Right lobe of liver (tissue), 6 donors: ENCODE data around the gene TMEM98. TPM values are rescaled to one million over a fixed set of nuclear protein-coding genes. Genes with fewer than 3 reads are reported as not detected.
"Not testable (repeated sequence)": the region's sequence is repeated elsewhere in the genome, so short reads cannot be mapped to it uniquely, and the experiment has no call there.

Experiments used
- ATAC-seq, 4 donors: fragments of 200-7000 bp; cut with Tn5 transposase; one replicate each; pipeline ENCODE4 v1.9.1; 2020; ENCODE audit warnings: mild to moderate bottlenecking in 4 of 4, moderate library complexity in 4 of 4
- DNase-seq, 3 donors: peaks; one replicate each; pipeline ENCODE4 v3.0.0-alpha.2; 2020
- H3K27ac ChIP-seq, 3 donors: fragments of 200-600 bp; one replicate each; pipeline ENCODE4 v1.8.0; 2022
- H3K27me3 ChIP-seq, 2 donors: fragments of 200-600 bp; one replicate each; pipeline ENCODE4 v1.8.0; 2022
- H3K36me3 ChIP-seq, 4 donors: fragments of 200-600 bp; sonication (generic) in 1 of 4; one replicate each; pipeline versions ENCODE4 v1.5.1 to v1.8.0; 2017 to 2022; ENCODE audit warnings: control low read depth in 1 of 4
- H3K4me1 ChIP-seq, 4 donors: fragments of 200-600 bp; sonication (generic) in 1 of 4; one replicate each; pipeline versions ENCODE4 v1.5.1 to v1.8.0; 2017 to 2022; ENCODE audit warnings: control low read depth in 1 of 4
- H3K4me3 ChIP-seq, 3 donors: fragments of 200-600 bp; one replicate each; pipeline ENCODE4 v1.8.0; 2022
- H3K9me3 ChIP-seq, 4 donors: fragments of 200-600 bp; sonication (generic) in 1 of 4; one replicate each; pipeline versions ENCODE4 v1.5.1 to v1.8.0; 2017 to 2022; ENCODE audit warnings: control low read depth in 1 of 4
- POLR2A ChIP-seq: fragments of 450-650 bp; IDR thresholded peaks from one replicate; pipeline ENCODE4 v1.6.1; 2017; ENCODE audit warnings: antibody characterized with exemption, mild to moderate bottlenecking
- WGBS: methylation state at CpG from one replicate; pipeline ENCODE4 v1.1.6; 2018; ENCODE audit warnings: low coverage, low lambda C conversion rate; ENCODE audit not compliant: insufficient coverage; ENCODE audit errors: missing lambda C conversion rate; 5-methylcytosine and 5-hydroxymethylcytosine counted together
- intact Hi-C, 2 donors: fragments of 100-400 bp; cut with DNase I; formaldehyde crosslinking; loops; one replicate each; pipeline versions ENCODE4 v1.11.2 to v1.14.1; 2022
- total RNA-seq, 6 experiments: library from RNA; depleted of rRNA in 2 of 6; stranded (reverse); fragments of >200 nt in 2 of 6; fragmentation: NEBNext Ultra II Directional in 3 of 6; extraction: Animal tissue kit (Norgen Biotek cat#: 25700) in 3 of 6; gene quantifications; one replicate each; pipeline versions ENCODE4 v1.1.0 to v1.2.4, GENCODE V29; 2016 to 2023
- TF ChIP-seq, protein P1 (sequence below), 4 donors: fragments of 200-600 bp in 3 of 4; fragments of 450-650 bp in 1 of 4; IDR thresholded peaks; one replicate each; pipeline versions ENCODE4 v1.5.1 to v1.8.0; 2016 to 2022; ENCODE audit warnings: antibody characterized with exemption in 4 of 4, mild to moderate bottlenecking in 2 of 4
- donor health status: DM: no; HTN: yes; CAD: no.
- donor health status: DM: no; HTN: no; CAD: no.
- donor health status: DM: no; HTN: no; CAD: no.
- donor health status: DM: no; HTN: yes; CAD: no.
- donor health status: DM: no; HTN: yes; CAD: no.

The TMEM98 gene
- total RNA-seq, 6 experiments from 2014 or later: 7.8 to 31.5 (median 19.2) TPM

- Histone ChIP-seq H3K27ac (no peak overlapping the region), H3K36me3 (no peaks in the 10 kb centered on the region), H3K27me3 (no peaks in the 10 kb centered on the region), H3K4me1 (no peaks in the 10 kb centered on the region), H3K9me3 (no peaks in the 10 kb centered on the region), H3K4me3 (no peak overlapping the region)
- no peak for TF ChIP-seq POLR2A
- TF ChIP-seq, protein P1, sequence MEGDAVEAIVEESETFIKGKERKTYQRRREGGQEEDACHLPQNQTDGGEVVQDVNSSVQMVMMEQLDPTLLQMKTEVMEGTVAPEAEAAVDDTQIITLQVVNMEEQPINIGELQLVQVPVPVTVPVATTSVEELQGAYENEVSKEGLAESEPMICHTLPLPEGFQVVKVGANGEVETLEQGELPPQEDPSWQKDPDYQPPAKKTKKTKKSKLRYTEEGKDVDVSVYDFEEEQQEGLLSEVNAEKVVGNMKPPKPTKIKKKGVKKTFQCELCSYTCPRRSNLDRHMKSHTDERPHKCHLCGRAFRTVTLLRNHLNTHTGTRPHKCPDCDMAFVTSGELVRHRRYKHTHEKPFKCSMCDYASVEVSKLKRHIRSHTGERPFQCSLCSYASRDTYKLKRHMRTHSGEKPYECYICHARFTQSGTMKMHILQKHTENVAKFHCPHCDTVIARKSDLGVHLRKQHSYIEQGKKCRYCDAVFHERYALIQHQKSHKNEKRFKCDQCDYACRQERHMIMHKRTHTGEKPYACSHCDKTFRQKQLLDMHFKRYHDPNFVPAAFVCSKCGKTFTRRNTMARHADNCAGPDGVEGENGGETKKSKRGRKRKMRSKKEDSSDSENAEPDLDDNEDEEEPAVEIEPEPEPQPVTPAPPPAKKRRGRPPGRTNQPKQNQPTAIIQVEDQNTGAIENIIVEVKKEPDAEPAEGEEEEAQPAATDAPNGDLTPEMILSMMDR (IDR thresholded peaks at IDR 0.05): no peak
- WGBS: no CpG with 5 or more reads among the region's 1 CpG
- intact Hi-C loops: no loop called here
- DNase-seq (no peak), ATAC-seq (no peak)
Observed at GRCh38 chr17:32976605-32977004, 48.7 kb downstream of the TMEM98 start.

DNA sequence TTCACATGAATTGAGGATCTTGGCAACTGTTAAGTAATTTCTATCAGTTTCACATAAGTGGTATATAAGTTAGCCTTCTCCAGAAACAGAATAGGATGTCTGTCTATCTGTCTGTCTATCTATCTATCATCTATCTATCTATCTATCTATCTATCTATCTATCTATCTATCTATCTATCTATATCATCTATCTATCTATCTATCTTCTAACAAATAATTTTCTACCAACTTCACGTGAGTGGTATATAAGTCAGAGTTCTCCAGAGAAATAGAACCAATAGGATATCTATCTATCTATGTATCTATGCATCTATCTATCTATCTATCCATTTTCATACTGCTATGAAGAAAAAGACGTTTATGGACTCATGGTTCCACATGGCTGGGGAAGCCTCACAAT, 52.3 kb downstream of the TMEM98 start:
- TF ChIP-seq, protein P1 (IDR thresholded peaks at IDR 0.05): no peak
- TF ChIP-seq POLR2A: no peak
- no peak for ATAC-seq
- Histone ChIP-seq H3K4me1 (no peaks in the 10 kb centered on the region), H3K27ac (no peak overlapping the region), H3K27me3 (no peaks in the 10 kb centered on the region), H3K36me3 (no peaks in the 10 kb centered on the region), H3K4me3 (no peak overlapping the region), H3K9me3 (no peaks in the 10 kb centered on the region)
- 72% methylated on average over 2 of the region's 2 CpGs for WGBS
- intact Hi-C loops: no loop called here
- no peak for DNase-seq

GRCh38 chr17:32981611-32982010, 53.7 kb downstream of the TMEM98 start:
- H3K9me3 ChIP-seq, H3K4me3 ChIP-seq, H3K36me3 ChIP-seq, intact Hi-C loops, ATAC-seq, H3K4me1 ChIP-seq, H3K27ac ChIP-seq, DNase-seq, H3K27me3 ChIP-seq: not testable (repeated sequence)
- no CpG with 5 or more reads among the region's 3 CpGs for WGBS

GRCh38 chr17:32985050-32985756, 57.2 kb downstream of the TMEM98 start:
- ATAC-seq (no peak), DNase-seq (no peak)
- H3K36me3 ChIP-seq: no peaks in the 10 kb centered on the region
- no peaks in the 10 kb centered on the region for H3K9me3 ChIP-seq
- 47% methylated on average over 4 of the region's 4 CpGs for WGBS
- TF ChIP-seq POLR2A: no peak
- TF ChIP-seq, protein P1 (IDR thresholded peaks at IDR 0.05): no peak
- intact Hi-C loops: no loop called here
- no peak overlapping the region for H3K27ac ChIP-seq
- no peak overlapping the region for H3K4me3 ChIP-seq
- no peaks in the 10 kb centered on the region for H3K4me1 ChIP-seq
- no peaks in the 10 kb centered on the region for H3K27me3 ChIP-seq

- H3K36me3 ChIP-seq, H3K27me3 ChIP-seq, H3K4me3 ChIP-seq, H3K4me1 ChIP-seq, ATAC-seq, H3K27ac ChIP-seq, intact Hi-C loops, H3K9me3 ChIP-seq: not testable (repeated sequence)
- WGBS: 25% methylated on average over 1 of the region's 1 CpG
- peak in 1 of 3 donors; percentile 17 for DNase-seq
Observed at GRCh38 chr17:32987453-32987805, 59.5 kb downstream of the TMEM98 start.

GRCh38 chr17:32987868-32988267, 59.9 kb downstream of the TMEM98 start:
- H3K4me3 ChIP-seq, DNase-seq, H3K4me1 ChIP-seq, ATAC-seq, H3K27me3 ChIP-seq, H3K27ac ChIP-seq, H3K36me3 ChIP-seq, H3K9me3 ChIP-seq, intact Hi-C loops: not testable (repeated sequence)
- 53% methylated on average over 2 of the region's 2 CpGs for WGBS
